KMS-11 (cell line): ENCODE results near the gene CLINT1.

Experiments
- H2AFZ ChIP-seq: fragments of 200-600 bp; sonication (generic); 2 replicates; pipeline ENCODE4 v1.6.1; 2016; ENCODE audit warnings: antibody characterized with exemption, mixed run types, low read depth
- H3K27ac ChIP-seq: fragments of 200-600 bp; sonication (generic); 2 replicates; pipeline ENCODE4 v1.6.1; 2016; ENCODE audit warnings: mild to moderate bottlenecking, mixed run types
- H3K27me3 ChIP-seq: fragments of 200-600 bp; sonication (generic); 2 replicates; pipeline ENCODE4 v1.6.1; 2017; ENCODE audit warnings: mild to moderate bottlenecking, low read depth, mixed run types, moderate library complexity; ENCODE audit not compliant: insufficient read depth
- H3K36me3 ChIP-seq: fragments of 200-600 bp; sonication (generic); 2 replicates; pipeline ENCODE4 v1.6.1; 2017; ENCODE audit warnings: mild to moderate bottlenecking, mixed run types; ENCODE audit not compliant: insufficient read depth
- H3K4me1 ChIP-seq: fragments of 200-600 bp; sonication (generic); 2 replicates; pipeline ENCODE4 v1.6.1; 2016; ENCODE audit warnings: mild to moderate bottlenecking, low read depth, mixed run types; ENCODE audit not compliant: poor library complexity, severe bottlenecking
- H3K4me2 ChIP-seq: fragments of 200-600 bp; sonication (generic); 2 replicates; pipeline ENCODE4 v1.7.0; 2016; ENCODE audit warnings: mild to moderate bottlenecking, mixed run types
- H3K4me3 ChIP-seq: fragments of 200-600 bp; sonication (generic); IDR thresholded peaks from 2 replicates; pipeline ENCODE4 v1.6.1; 2017; ENCODE audit warnings: low read depth, low read length, mixed read lengths; ENCODE audit not compliant: insufficient read depth
- H3K79me2 ChIP-seq: fragments of 200-600 bp; sonication (generic); 2 replicates; pipeline ENCODE4 v1.6.1; 2016; ENCODE audit warnings: low read depth, mixed run types; ENCODE audit not compliant: insufficient read depth
- H3K9ac ChIP-seq: fragments of 200-600 bp; sonication (generic); 2 replicates; pipeline ENCODE4 v1.6.1; 2016; ENCODE audit warnings: mild to moderate bottlenecking, mixed run types
- H4K20me1 ChIP-seq: fragments of 200-600 bp; sonication (generic); 2 replicates; pipeline ENCODE4 v1.6.1; 2016; ENCODE audit warnings: mild to moderate bottlenecking, mixed run types; ENCODE audit not compliant: insufficient read depth
- CTCF ChIP-seq: fragments of 200-600 bp; sonication (generic); conservative IDR thresholded peaks from 2 replicates; pipeline ENCODE4 v1.6.1; 2017; ENCODE audit warnings: low read depth, mild to moderate bottlenecking, antibody characterized with exemption, low read length, moderate library complexity, mixed read lengths

Gene CLINT1

GRCh38 chr5:157779221-157779620 is 79.7 kb downstream of the CLINT1 start:
- no peak overlapping the region for H3K27ac ChIP-seq
- no peak for TF ChIP-seq CTCF
- H4K20me1 ChIP-seq = no peaks in the 10 kb centered on the region
- no peak overlapping the region for H3K9ac ChIP-seq
- no peaks in the 10 kb centered on the region for H3K27me3 ChIP-seq
- H3K4me2 ChIP-seq = no peak overlapping the region
- no peaks in the 10 kb centered on the region for H3K4me1 ChIP-seq
- no peaks in the 10 kb centered on the region for H3K36me3 ChIP-seq
- no peak overlapping the region for H3K4me3 ChIP-seq
- H3K79me2 ChIP-seq = no peaks in the 10 kb centered on the region
- no peak overlapping the region for H2AFZ ChIP-seq

- H3K27me3 ChIP-seq = no peaks in the 10 kb centered on the region
- H3K4me1 ChIP-seq = no peaks in the 10 kb centered on the region
- no peak overlapping the region for H3K4me2 ChIP-seq
- no peak overlapping the region for H2AFZ ChIP-seq
- H3K27ac ChIP-seq = no peak overlapping the region
- TF ChIP-seq CTCF = no peak
- no peak overlapping the region for H3K9ac ChIP-seq
- H3K4me3 ChIP-seq = no peak overlapping the region
- H3K79me2 ChIP-seq = no peaks in the 10 kb centered on the region
- no peaks in the 10 kb centered on the region for H4K20me1 ChIP-seq
- no peaks in the 10 kb centered on the region for H3K36me3 ChIP-seq
These were observed 80.7 kb downstream of the CLINT1 start for GRCh38 chr5:157778121-157778805.

GRCh38 chr5:157772127-157772526 is 86.8 kb downstream of the CLINT1 start:
- no peaks in the 10 kb centered on the region for H3K36me3 ChIP-seq
- no peak for TF ChIP-seq CTCF

GRCh38 chr5:157770665-157771064 is 88.3 kb downstream of the CLINT1 start:
- Histone ChIP-seq H3K79me2 (no peaks in the 10 kb centered on the region), H3K9ac (no peak overlapping the region), H3K36me3 (no peaks in the 10 kb centered on the region), H3K4me3 (no peak overlapping the region), H3K27me3 (no peaks in the 10 kb centered on the region), H3K4me2 (no peak overlapping the region), H4K20me1 (no peaks in the 10 kb centered on the region), H2AFZ (no peak overlapping the region), H3K27ac (no peak overlapping the region), H3K4me1 (no peaks in the 10 kb centered on the region)
- no peak for TF ChIP-seq CTCF

More at GRCh38 chr5:157772127-157772526, 86.8 kb downstream of the CLINT1 start:
- H3K4me3 ChIP-seq = no peak overlapping the region
- no peaks in the 10 kb centered on the region for H3K4me1 ChIP-seq
- no peaks in the 10 kb centered on the region for H3K79me2 ChIP-seq
- no peak overlapping the region for H2AFZ ChIP-seq
- H3K4me2 ChIP-seq = no peak overlapping the region
- no peaks in the 10 kb centered on the region for H3K27me3 ChIP-seq
- no peak overlapping the region for H3K9ac ChIP-seq
- H4K20me1 ChIP-seq = no peaks in the 10 kb centered on the region
- H3K27ac ChIP-seq = no peak overlapping the region
